ENCODE measurements around the gene LRRN2. TPM values are rescaled to one million over a fixed set of nuclear protein-coding genes. Genes with fewer than 3 reads are reported as not detected.

Gene LRRN2
- total RNA-seq, 1 experiment from 2014 or later: 5.0 TPM

DNA sequence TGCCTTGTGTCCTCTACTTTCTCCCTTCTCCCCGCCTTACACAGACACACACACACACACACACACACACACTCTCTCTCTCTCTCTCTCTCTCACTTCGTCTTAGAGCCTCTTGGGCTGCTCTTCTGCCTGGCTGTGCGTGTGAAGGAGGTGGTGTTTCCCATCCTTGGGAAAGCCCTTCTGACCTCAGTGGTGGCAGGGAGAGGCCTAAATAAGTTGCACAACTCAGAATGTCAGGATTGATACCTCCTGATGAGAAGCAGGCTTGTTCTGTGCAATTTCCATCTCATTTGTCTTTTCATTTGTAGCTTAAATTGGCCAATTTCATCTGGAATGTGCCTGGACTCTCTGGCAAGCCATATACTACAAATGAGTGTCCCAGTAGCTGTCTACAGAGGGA lies 25.0 kb downstream of the LRRN2 start:
- no TSS peak for BruUV-seq (replicated peaks)
- CTCF ChIA-PET: interaction anchor here (0.7 kb wide), 1 partner anchor 86 kb away, joined by 3 read pairs; no protein-coding TSS in a partner anchor
- intact Hi-C loops (cut with micrococcal nuclease): no loop called here

DNA sequence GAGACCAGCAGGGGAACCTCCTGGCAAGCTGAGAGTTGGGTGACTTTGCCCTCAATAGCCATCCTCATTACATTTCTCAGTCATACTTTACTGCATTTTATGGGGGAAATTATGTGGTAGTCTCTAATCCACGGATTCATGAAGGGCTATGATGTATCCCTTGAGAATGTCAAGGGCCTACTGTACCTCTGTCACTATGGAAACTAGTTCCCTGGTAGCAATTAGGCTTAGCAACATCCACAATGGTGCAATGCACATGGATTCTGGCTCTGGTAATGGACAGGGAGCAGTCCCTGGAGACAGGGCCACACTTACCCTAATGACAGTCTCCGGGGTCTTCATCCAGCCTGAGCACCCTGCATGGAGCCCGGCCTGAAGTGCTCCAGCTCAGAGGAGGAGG lies 26.5 kb downstream of the LRRN2 start:
- TF ChIP-seq, protein P1, sequence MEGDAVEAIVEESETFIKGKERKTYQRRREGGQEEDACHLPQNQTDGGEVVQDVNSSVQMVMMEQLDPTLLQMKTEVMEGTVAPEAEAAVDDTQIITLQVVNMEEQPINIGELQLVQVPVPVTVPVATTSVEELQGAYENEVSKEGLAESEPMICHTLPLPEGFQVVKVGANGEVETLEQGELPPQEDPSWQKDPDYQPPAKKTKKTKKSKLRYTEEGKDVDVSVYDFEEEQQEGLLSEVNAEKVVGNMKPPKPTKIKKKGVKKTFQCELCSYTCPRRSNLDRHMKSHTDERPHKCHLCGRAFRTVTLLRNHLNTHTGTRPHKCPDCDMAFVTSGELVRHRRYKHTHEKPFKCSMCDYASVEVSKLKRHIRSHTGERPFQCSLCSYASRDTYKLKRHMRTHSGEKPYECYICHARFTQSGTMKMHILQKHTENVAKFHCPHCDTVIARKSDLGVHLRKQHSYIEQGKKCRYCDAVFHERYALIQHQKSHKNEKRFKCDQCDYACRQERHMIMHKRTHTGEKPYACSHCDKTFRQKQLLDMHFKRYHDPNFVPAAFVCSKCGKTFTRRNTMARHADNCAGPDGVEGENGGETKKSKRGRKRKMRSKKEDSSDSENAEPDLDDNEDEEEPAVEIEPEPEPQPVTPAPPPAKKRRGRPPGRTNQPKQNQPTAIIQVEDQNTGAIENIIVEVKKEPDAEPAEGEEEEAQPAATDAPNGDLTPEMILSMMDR (conservative IDR thresholded peaks at IDR 0.05; ENCODE audit: low read depth, low read length): no peak
- TF ChIP-seq EZH2 (IDR thresholded peaks at IDR 0.05; ENCODE audit: low read length, unreplicated experiment): no peak
- ChIA-PET POLR2A (ENCODE audit: unreplicated experiment) (no interaction called here), CTCF (no interaction called here)
- Histone ChIP-seq H3K9me3 (ENCODE audit: low read length) (no peaks in the 10 kb centered on the region), H3K9me2 (replicated peaks; ENCODE audit: low read length) (no peaks in the 10 kb centered on the region), H3K4me1 (ENCODE audit: insufficient read depth, low read length) (no peaks in the 10 kb centered on the region), H3K9ac (ENCODE audit: low read length) (no peak overlapping the region), H2AFZ (ENCODE audit: low read length) (no peak overlapping the region), H3F3A (ENCODE audit: low read length, unreplicated experiment) (no peaks in the 10 kb centered on the region), H4K20me1 (ENCODE audit: low read length) (no peaks in the 10 kb centered on the region), H3K4me2 (ENCODE audit: low read length) (no peak overlapping the region), H3K27ac (ENCODE audit: low read length) (no peak overlapping the region), H3K36me3 (ENCODE audit: low read depth, low read length) (no peaks in the 10 kb centered on the region), H3K79me2 (ENCODE audit: low read length) (no peaks in the 10 kb centered on the region), H3K4me3 (ENCODE audit: low read length) (no peak overlapping the region), H3K27me3 (ENCODE audit: low read length) (peaks cover 8% of the 10 kb centered on the region; the same call in 1 of the 2 replicates)
- no TSS peak for BruUV-seq (replicated peaks)
- peak; percentile 15 for DNase-seq
- ATAC-seq: no peak
- intact Hi-C loops (cut with micrococcal nuclease): no loop called here

More for the DNA sequence above, 25.0 kb downstream of the LRRN2 start:
- no peaks in the 10 kb centered on the region for H4K20me1 ChIP-seq (ENCODE audit: low read length)
- no peak overlapping the region for H3K27ac ChIP-seq (ENCODE audit: low read length)
- no peaks in the 10 kb centered on the region for H3K79me2 ChIP-seq (ENCODE audit: low read length)
- no peaks in the 10 kb centered on the region for H3K9me3 ChIP-seq (ENCODE audit: low read length)
- H3K9me2 ChIP-seq (replicated peaks; ENCODE audit: low read length): no peaks in the 10 kb centered on the region
- H3K27me3 ChIP-seq (ENCODE audit: low read length): peaks cover 8% of the 10 kb centered on the region; the same call in 1 of the 2 replicates
- no peaks in the 10 kb centered on the region for H3K36me3 ChIP-seq (ENCODE audit: low read depth, low read length)
- TF ChIP-seq, protein P1 (conservative IDR thresholded peaks at IDR 0.05; ENCODE audit: low read depth, low read length): no peak
- TF ChIP-seq EZH2 (IDR thresholded peaks at IDR 0.05; ENCODE audit: low read length, unreplicated experiment) (no peak), EZH2phosphoT487 (IDR thresholded peaks at IDR 0.05; ENCODE audit: borderline replicate concordance, low read length) (no peak)
- no peak overlapping the region for H3K4me3 ChIP-seq (ENCODE audit: low read length)
- H3K4me1 ChIP-seq (ENCODE audit: insufficient read depth, low read length): no peaks in the 10 kb centered on the region
- no peak for ATAC-seq
- POLR2A ChIA-PET (ENCODE audit: unreplicated experiment): no interaction called here
- H2AFZ ChIP-seq (ENCODE audit: low read length): no peak overlapping the region
- no peak for DNase-seq
- H3K4me2 ChIP-seq (ENCODE audit: low read length): no peak overlapping the region
- H3F3A ChIP-seq (ENCODE audit: low read length, unreplicated experiment): no peaks in the 10 kb centered on the region
- no peak overlapping the region for H3K9ac ChIP-seq (ENCODE audit: low read length)

GRCh38 chr1:204658295-204658694 lies 27.2 kb downstream of the LRRN2 start:
- intact Hi-C loops (cut with micrococcal nuclease): no loop called here
- ATAC-seq (no peak), DNase-seq (no peak)
- Histone ChIP-seq H3K9me3 (ENCODE audit: low read length) (no peaks in the 10 kb centered on the region), H3K36me3 (ENCODE audit: low read depth, low read length) (no peaks in the 10 kb centered on the region), H3K9me2 (replicated peaks; ENCODE audit: low read length) (no peaks in the 10 kb centered on the region), H3K27me3 (ENCODE audit: low read length) (peaks cover 8% of the 10 kb centered on the region; the same call in 1 of the 2 replicates), H2AFZ (ENCODE audit: low read length) (no peak overlapping the region), H4K20me1 (ENCODE audit: low read length) (no peaks in the 10 kb centered on the region), H3K4me2 (ENCODE audit: low read length) (no peak overlapping the region), H3K4me3 (ENCODE audit: low read length) (no peak overlapping the region), H3F3A (ENCODE audit: low read length, unreplicated experiment) (no peaks in the 10 kb centered on the region), H3K4me1 (ENCODE audit: insufficient read depth, low read length) (no peaks in the 10 kb centered on the region), H3K79me2 (ENCODE audit: low read length) (no peaks in the 10 kb centered on the region), H3K9ac (ENCODE audit: low read length) (no peak overlapping the region), H3K27ac (ENCODE audit: low read length) (no peak overlapping the region)
- POLR2A ChIA-PET (ENCODE audit: unreplicated experiment): no interaction called here
- CTCF ChIA-PET: no interaction called here
- no peak for TF ChIP-seq EZH2 (IDR thresholded peaks at IDR 0.05; ENCODE audit: low read length, unreplicated experiment)
- TF ChIP-seq, protein P1 (conservative IDR thresholded peaks at IDR 0.05; ENCODE audit: low read depth, low read length): no peak
- TF ChIP-seq EZH2phosphoT487 (IDR thresholded peaks at IDR 0.05; ENCODE audit: borderline replicate concordance, low read length): no peak
- no TSS peak for BruUV-seq (replicated peaks)
